Amniotic epithelial cell (primary cell): ENCODE results near the gene EIF2B1.
A peak's percentile ranks its signal among the peaks of the same experiment; 100 is the strongest.

ENCODE experiments used
- DNase-seq: peaks from one replicate; pipeline ENCODE4 v3.0.0-alpha.2; 2010; ENCODE audit warnings: low read depth

The EIF2B1 gene

GRCh38 chr12:123633379-123634141 lies at the start of gene EIF2B1, which contains the start of gene GTF2H3:
Gene EIF2B1, minus strand, starts transcription at chr12:123633686. Its CDS starts 129 bp downstream, at chr12:123633557.
Gene GTF2H3, plus strand, starts transcription at chr12:123633829. Its CDS starts 31 bp downstream, at chr12:123633860.
- DNase-seq = peak; percentile 95

- DNase-seq = no peak
These were observed 48.1 kb upstream of the EIF2B1 start for GRCh38 chr12:123681605-123682004.

- no peak for DNase-seq
These were observed 45.5 kb upstream of the EIF2B1 start for GRCh38 chr12:123678981-123679380.

GRCh38 chr12:123676616-123677320 lies 43.3 kb upstream of the EIF2B1 start:
- no peak for DNase-seq

- DNase-seq = no peak
These were observed 42.0 kb upstream of the EIF2B1 start for GRCh38 chr12:123675436-123675835.

GRCh38 chr12:123671876-123672275 lies 38.4 kb upstream of the EIF2B1 start:
- no peak for DNase-seq

GRCh38 chr12:123670882-123671728 lies 37.6 kb upstream of the EIF2B1 start, which contains the start of gene TCTN2:
Gene TCTN2, plus strand, starts transcription at chr12:123671113. Its CDS starts 128 bp downstream, at chr12:123671241.
- peak; percentile 82 for DNase-seq

GRCh38 chr12:123667771-123668170 lies 34.3 kb upstream of the EIF2B1 start:
- no peak for DNase-seq

GRCh38 chr12:123659996-123660727 lies 26.7 kb upstream of the EIF2B1 start:
- peak; percentile 88 for DNase-seq

- no peak for DNase-seq
These were observed 23.7 kb upstream of the EIF2B1 start for GRCh38 chr12:123657211-123657610.

GRCh38 chr12:123656392-123656791 lies 22.9 kb upstream of the EIF2B1 start:
- DNase-seq = no peak

GRCh38 chr12:123655420-123655819 lies 21.9 kb upstream of the EIF2B1 start:
- DNase-seq = no peak

- DNase-seq = no peak
These were observed 20.7 kb upstream of the EIF2B1 start for GRCh38 chr12:123654129-123654701.

- no peak for DNase-seq
These were observed 14.9 kb upstream of the EIF2B1 start for GRCh38 chr12:123648401-123648800.

- DNase-seq = no peak
These were observed 12.4 kb upstream of the EIF2B1 start for GRCh38 chr12:123645878-123646277.

GRCh38 chr12:123645380-123645779 lies 11.9 kb upstream of the EIF2B1 start:
- DNase-seq = no peak

- DNase-seq = no peak
These were observed 10.4 kb upstream of the EIF2B1 start for GRCh38 chr12:123643911-123644310.

- DNase-seq = no peak
These were observed 666 bp upstream of the EIF2B1 start for GRCh38 chr12:123634142-123634561.

- peak; percentile 12 for DNase-seq
These were observed 11.6 kb downstream of the EIF2B1 start for GRCh38 chr12:123621619-123622530.

- DNase-seq = no peak
These were observed 12.4 kb downstream of the EIF2B1 start for GRCh38 chr12:123621101-123621500.
